ENCODE results near the gene ZMIZ1. TPM values are rescaled to one million over a fixed set of nuclear protein-coding genes. Genes with fewer than 3 reads are reported as not detected.
A peak's percentile ranks its signal among the peaks of the same experiment; 100 is the strongest.

ZMIZ1 gene
- total RNA-seq, 4 donors from 2014 or later, result 18.7 to 188 (median 36.7) TPM

DNA sequence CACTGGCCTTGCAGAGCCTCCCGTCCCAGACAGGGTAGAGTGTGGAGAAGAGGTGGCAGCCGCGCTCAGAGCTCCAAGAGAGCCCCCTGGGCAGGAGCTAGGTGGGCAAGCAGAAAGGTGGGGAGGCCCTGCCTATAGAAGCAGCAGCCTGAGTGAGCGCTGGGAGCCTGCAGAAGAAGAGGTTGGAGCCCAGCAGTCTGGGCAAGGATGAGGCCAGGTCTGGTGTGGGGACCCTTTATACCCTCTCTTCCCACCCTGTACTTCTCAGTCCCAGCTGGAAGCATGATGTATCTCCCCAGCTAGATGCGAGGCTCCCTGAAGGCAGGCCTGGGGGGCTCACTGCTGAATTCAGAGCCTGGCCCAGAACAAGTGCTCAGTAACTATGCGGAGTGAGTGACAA lies 44.5 kb upstream of the ZMIZ1 start:
- intact Hi-C loops (cut with DNase I; ENCODE audit: low total_unique reads), result no loop called here
- Histone ChIP-seq H3K27me3 (no peaks in the 10 kb centered on the region), H3K4me1 (no peaks in the 10 kb centered on the region), H3K27ac (peak overlapping the region in 1 of 2 donors; percentile 17), H3K36me3 (no peaks in the 10 kb centered on the region), H3K4me3 (no peak overlapping the region), H3K9me3 (no peaks in the 10 kb centered on the region)
- TF ChIP-seq, protein P1, sequence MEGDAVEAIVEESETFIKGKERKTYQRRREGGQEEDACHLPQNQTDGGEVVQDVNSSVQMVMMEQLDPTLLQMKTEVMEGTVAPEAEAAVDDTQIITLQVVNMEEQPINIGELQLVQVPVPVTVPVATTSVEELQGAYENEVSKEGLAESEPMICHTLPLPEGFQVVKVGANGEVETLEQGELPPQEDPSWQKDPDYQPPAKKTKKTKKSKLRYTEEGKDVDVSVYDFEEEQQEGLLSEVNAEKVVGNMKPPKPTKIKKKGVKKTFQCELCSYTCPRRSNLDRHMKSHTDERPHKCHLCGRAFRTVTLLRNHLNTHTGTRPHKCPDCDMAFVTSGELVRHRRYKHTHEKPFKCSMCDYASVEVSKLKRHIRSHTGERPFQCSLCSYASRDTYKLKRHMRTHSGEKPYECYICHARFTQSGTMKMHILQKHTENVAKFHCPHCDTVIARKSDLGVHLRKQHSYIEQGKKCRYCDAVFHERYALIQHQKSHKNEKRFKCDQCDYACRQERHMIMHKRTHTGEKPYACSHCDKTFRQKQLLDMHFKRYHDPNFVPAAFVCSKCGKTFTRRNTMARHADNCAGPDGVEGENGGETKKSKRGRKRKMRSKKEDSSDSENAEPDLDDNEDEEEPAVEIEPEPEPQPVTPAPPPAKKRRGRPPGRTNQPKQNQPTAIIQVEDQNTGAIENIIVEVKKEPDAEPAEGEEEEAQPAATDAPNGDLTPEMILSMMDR (IDR thresholded peaks at IDR 0.05), result no peak
- no peak for TF ChIP-seq POLR2A (IDR thresholded peaks at IDR 0.05)
- DNase-seq, result peak in 1 of 2 donors; percentile 11

DNA sequence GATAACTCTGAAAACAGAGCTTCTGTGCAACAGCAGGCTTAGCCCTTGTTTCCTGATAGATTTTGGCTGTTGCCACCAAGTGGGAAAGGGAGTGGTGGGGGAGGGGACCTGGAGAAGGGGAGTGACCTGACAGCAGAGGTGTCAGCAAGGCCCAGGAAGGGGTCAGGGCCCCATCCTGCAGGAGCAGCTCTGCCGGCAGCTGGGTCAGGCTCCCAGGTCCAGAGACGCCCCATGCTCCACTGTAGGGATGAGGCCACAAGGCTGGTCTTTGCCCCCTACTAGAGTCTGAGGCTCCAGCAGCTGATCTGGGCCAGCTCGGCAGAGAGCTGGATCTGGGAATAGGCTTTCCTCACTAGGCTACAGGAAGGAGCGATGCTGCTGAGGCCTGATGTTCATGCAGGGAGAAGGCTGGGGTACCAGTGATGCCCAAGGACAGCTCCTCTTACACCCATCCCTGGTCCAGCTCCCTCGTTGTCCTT lies 44.0 kb upstream of the ZMIZ1 start:
- DNase-seq, result peak in 1 of 2 donors; percentile 24

GRCh38 chr10:79025199-79025832 lies 43.5 kb upstream of the ZMIZ1 start:
- no peak for TF ChIP-seq POLR2A (IDR thresholded peaks at IDR 0.05)
- TF ChIP-seq, protein P1 (IDR thresholded peaks at IDR 0.05), result no peak
- Histone ChIP-seq H3K27me3 (no peaks in the 10 kb centered on the region), H3K4me3 (no peak overlapping the region), H3K27ac (peak overlapping the region in 1 of 2 donors; percentile 17), H3K9me3 (no peaks in the 10 kb centered on the region), H3K36me3 (no peaks in the 10 kb centered on the region), H3K4me1 (no peaks in the 10 kb centered on the region)
- DNase-seq, result peak in 1 of 2 donors; percentile 38
- intact Hi-C loops (cut with DNase I; ENCODE audit: low total_unique reads), result no loop called here

More for the DNA sequence above, 44.0 kb upstream of the ZMIZ1 start:
- no peaks in the 10 kb centered on the region for H3K36me3 ChIP-seq
- H3K4me3 ChIP-seq, result no peak overlapping the region
- H3K27me3 ChIP-seq, result no peaks in the 10 kb centered on the region
- no peaks in the 10 kb centered on the region for H3K4me1 ChIP-seq
- peak overlapping the region in 1 of 2 donors; percentile 17 for H3K27ac ChIP-seq
- H3K9me3 ChIP-seq, result no peaks in the 10 kb centered on the region
- intact Hi-C loops (cut with DNase I; ENCODE audit: low total_unique reads), result no loop called here
- TF ChIP-seq POLR2A (IDR thresholded peaks at IDR 0.05), result no peak
- TF ChIP-seq, protein P1 (IDR thresholded peaks at IDR 0.05), result no peak

DNA sequence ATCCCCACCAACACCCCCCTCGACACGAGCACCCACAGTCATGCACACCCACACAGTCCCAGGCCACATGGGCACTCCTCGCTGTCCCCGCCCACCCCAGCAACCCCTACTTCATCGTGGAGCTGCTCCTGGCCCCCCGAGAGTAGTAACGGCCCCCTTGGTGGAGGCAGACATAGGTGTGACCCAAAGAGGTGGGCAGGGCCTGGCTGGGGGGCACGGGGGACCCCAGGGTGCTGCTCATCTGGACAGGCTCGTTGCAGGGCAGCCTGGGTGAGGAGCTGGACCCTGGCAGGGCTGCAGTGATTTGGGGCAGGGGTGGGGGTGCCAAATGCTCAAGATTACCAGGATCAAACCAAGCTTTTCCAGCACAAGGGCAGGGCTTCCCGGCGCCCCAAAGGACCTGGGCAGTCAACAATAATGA lies 42.4 kb upstream of the ZMIZ1 start:
- Histone ChIP-seq H3K9me3 (no peaks in the 10 kb centered on the region), H3K4me3 (no peak overlapping the region), H3K27ac (no peak overlapping the region), H3K4me1 (no peaks in the 10 kb centered on the region), H3K36me3 (no peaks in the 10 kb centered on the region), H3K27me3 (no peaks in the 10 kb centered on the region)
- intact Hi-C loops (cut with DNase I; ENCODE audit: low total_unique reads), result no loop called here
- DNase-seq, result peak in 1 of 2 donors; percentile 13
- TF ChIP-seq, protein P1 (IDR thresholded peaks at IDR 0.05), result no peak
- TF ChIP-seq POLR2A (IDR thresholded peaks at IDR 0.05), result no peak

DNA sequence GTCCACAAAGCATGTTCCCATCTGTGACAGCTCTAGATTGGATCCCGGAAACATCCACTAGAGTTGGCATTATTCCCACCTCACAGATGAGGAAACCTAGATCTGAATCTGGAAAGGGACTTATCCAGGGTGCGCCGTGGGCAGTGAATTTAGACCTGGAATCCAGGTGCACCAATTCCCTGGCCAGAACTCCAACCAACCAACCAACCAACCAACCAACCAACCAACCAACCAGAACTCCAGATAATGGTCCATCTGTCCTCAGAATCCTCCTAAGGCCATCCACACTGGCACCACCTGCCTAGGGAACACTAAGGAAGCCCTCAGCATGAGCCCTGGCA lies 42.0 kb upstream of the ZMIZ1 start:
- Histone ChIP-seq H3K27ac (no peak overlapping the region), H3K9me3 (no peaks in the 10 kb centered on the region), H3K4me1 (no peaks in the 10 kb centered on the region), H3K4me3 (no peak overlapping the region), H3K36me3 (no peaks in the 10 kb centered on the region), H3K27me3 (no peaks in the 10 kb centered on the region)
- TF ChIP-seq POLR2A (IDR thresholded peaks at IDR 0.05), result no peak
- TF ChIP-seq, protein P1 (IDR thresholded peaks at IDR 0.05), result no peak
- peak in 1 of 2 donors; percentile 9 for DNase-seq
- intact Hi-C loops (cut with DNase I; ENCODE audit: low total_unique reads), result no loop called here
